Epithelial cell of esophagus (primary cell): ENCODE data around the gene NEK10.

Experiments used
- DNase-seq: peaks from one replicate; pipeline ENCODE4 v3.0.0; 2010; ENCODE audit warnings: low read depth
- H3K4me3 ChIP-seq: 2 replicates; pipeline ENCODE4 v1.5.1; 2011; ENCODE audit warnings: mild to moderate bottlenecking, low read length, control low read depth
- CTCF ChIP-seq: IDR thresholded peaks from 2 replicates; pipeline ENCODE4 v1.5.1; 2011; ENCODE audit warnings: low read depth, mild to moderate bottlenecking, low read length, control low read depth, inconsistent platforms; ENCODE audit not compliant: insufficient read depth; ENCODE audit errors: missing control alignments

Gene NEK10

GRCh38 chr3:27078246-27078913, 290.8 kb downstream of the NEK10 start:
- TF ChIP-seq CTCF, result no peak
- no peak overlapping the region for H3K4me3 ChIP-seq
- no peak for DNase-seq

DNA sequence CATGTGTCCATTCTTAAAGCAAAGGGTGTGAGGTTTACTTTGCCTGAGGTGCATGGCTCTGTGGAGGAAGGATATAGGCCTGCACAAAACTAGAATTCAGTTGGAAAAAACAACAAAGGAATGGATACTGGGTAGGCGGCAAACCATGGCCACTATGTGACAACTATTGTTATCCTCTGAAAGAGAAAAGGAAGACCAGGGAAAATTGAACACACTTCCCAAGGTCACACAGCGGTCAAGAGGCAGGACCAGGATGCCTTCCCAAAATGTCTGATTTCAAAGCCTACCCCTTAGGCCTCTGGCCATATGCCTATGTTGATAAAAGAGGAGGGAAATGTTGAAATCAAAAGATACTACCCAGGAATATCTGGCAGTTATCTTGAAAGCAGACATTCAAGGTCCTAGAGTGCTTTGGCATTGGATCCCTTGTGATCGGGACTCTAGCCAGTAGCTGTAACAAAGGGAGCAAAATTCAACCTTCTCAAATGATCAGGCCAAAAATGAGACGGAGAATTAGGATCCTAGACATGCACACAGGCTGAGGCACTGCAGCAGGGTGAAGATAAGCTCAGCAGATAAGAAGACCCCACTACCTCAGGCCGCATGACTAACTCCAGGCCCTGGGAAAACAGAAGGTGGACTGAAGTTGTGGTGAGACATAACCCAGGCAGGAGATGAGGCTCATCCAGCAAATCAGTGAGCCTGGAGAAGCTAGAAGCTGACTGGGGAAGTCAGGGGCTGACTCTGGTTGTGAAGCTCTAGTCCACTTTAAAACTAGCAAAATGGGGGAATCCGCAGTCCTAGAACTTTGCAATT, 292.2 kb downstream of the NEK10 start:
- no peak for TF ChIP-seq CTCF
- H3K4me3 ChIP-seq, result no peak overlapping the region
- DNase-seq, result no peak

- no peak overlapping the region for H3K4me3 ChIP-seq
- peak; percentile 6 for DNase-seq
- TF ChIP-seq CTCF, result no peak
These were observed 294.3 kb downstream of the NEK10 start for GRCh38 chr3:27074914-27075313.

DNA sequence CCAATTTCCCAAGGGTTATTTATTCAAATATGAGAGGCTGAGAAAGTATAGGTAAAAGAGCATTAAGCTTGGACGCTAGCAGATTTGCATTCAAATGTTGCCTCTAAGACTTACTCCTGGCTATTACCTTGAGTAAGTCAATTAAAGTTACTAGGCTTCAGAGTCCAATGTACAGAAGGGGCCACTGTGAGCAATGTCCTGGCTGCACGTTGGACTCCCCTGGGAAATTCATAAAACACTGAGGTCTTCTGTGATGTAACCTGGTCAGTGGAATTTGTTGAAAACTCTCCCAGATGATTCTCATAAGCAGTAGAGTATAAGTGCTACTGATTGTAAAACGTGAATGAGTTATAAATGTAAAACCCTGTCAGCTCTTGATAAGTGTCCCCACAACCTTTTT, 295.3 kb downstream of the NEK10 start:
- no peak for TF ChIP-seq CTCF

DNA sequence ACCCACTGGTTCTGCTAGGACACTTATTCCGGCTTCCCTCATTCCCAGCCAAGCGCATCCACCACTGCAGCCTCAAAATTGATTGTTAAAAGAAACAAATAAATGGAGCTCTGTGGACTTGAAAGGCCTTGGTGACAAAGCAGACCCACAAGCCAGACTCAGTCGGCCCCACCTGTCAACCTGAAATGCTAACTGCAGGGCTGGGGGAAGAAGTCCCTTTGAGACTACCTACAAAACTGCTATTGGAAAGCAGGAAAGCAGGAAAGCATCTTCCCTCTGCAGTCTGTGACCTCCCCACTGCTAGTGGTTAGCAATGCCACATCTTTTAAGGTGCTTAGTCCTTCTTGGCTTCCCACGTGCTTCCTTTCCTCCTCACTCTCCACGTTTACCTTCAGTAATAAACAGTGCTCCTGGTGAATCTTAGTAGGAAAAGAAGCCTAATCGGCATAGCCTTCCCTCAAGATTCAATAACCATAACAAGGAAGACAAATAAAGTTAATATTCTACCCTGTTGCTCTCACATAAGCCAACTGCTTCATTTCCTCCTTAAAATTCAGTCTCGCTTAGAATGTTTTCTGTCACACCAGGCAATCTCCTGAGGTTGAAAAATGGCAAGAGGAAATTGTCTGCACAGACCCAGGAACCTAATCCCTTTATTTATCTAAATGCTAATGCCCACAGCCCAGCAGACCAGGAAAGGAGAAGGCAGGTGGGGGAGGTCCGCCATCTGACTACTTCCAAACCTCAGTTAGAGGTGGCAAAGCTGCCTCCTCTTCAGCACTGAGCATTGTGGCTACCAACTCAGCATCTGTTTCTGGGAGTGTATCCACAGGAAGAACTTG, 296.2 kb downstream of the NEK10 start:
- DNase-seq, result no peak
- no peak for TF ChIP-seq CTCF
- no peak overlapping the region for H3K4me3 ChIP-seq

More for the DNA sequence above, 295.3 kb downstream of the NEK10 start:
- DNase-seq, result no peak
- no peak overlapping the region for H3K4me3 ChIP-seq

GRCh38 chr3:27060336-27060735, 308.8 kb downstream of the NEK10 start:
- no peak overlapping the region for H3K4me3 ChIP-seq
- no peak for TF ChIP-seq CTCF
- DNase-seq, result no peak
